SW 1271 (cell line): Measurements from ENCODE around the gene NUTM2D.
"Not testable (repeated sequence)": the region's sequence is repeated elsewhere in the genome, so short reads cannot be mapped to it uniquely, and the experiment has no call there.

Experiments
- DNase-seq, 2 experiments: peaks; one replicate each; lab custom pipeline; 2025; lab: John Stamatoyannopoulos, UW

NUTM2D gene, protein sequence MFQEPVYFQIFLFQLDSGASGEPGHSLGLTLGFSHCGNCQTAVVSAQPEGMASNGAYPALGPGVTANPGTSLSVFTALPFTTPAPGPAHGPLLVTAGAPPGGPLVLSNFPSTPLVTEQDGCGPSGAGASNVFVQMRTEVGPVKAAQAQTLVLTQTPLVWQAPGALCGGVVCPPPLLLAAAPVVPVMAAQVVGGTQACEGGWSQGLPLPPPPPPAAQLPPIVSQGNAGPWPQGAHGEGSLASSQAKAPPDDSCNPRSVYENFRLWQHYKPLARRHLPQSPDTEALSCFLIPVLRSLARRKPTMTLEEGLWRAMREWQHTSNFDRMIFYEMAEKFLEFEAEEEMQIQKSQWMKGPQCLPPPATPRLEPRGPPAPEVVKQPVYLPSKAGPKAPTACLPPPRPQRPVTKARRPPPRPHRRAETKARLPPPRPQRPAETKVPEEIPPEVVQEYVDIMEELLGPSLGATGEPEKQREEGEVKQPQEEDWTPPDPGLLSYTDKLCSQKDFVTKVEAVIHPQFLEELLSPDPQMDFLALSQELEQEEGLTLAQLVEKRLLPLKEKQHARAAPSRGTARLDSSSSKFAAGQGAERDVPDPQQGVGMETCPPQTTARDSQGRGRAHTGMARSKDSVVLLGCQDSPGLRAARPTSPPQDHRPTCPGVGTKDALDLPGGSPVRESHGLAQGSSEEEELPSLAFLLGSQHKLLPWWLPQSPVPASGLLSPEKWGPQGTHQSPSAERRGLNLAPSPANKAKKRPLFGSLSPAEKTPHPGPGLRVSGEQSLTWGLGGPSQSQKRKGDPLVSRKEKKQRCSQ

DNA sequence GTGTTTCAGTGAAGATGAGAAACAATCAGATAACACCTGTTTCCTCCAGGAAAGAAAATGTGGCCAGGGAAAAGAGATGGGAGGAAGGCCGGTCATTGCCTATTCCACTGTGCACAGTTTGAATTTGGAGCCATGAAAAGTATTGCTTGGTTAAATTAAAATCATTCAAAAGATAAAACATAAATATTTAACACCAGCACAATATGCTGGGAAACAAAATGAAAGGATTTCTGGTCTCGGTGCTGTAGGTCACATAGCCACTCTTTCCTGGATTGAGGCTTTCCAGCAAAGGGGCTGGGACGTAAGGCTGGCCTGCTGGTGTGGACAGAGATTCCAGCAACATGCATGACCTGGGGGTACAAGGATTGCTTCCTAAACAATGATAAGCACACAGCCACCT lies at the start of gene NUTM2D:
Gene NUTM2D (plus strand): TSS at position 301 of the 400 bp plus-strand sequence. CDS start 522 bp downstream, outside the sequence.
- DNase-seq, result not testable (repeated sequence)

DNA sequence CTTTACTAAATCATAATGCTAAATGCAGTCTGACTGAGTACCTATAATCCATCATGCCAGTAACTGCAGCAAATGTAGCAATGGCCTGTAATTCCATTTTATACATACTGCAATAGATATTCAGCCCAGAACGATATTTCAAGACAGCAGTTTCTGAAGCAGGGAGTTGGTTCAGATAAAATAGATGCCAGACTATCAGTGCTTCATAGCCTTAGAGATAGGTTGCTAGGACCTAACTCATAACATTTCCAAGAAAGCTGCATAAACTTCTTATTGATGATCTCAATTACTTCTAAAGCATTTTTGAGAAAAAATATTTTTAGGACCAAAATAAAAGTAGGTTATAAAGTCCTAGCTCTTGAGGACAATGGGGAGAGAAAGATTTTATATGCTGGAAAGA lies 48.8 kb upstream of the NUTM2D start:
- not testable (repeated sequence) for DNase-seq

DNA sequence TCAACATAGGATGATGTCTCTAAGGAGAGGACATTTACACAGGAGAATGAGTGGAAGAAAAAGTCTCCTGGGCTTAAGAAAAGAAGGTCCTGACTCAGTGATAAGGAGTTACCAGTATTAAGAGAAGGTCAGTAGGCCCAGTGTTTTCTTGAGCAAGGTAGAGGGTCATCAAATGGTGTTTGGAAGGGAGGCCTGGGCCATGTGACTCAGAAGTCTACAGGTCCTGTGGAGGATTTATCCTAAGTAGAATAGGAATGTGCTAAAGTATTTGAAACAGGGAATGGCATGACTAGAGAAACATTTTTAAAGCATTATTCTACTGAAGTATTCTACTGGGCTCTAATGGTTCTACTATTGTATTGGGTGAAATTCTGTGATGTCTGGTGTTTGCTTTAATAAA lies 47.9 kb upstream of the NUTM2D start:
- DNase-seq, result not testable (repeated sequence)

DNA sequence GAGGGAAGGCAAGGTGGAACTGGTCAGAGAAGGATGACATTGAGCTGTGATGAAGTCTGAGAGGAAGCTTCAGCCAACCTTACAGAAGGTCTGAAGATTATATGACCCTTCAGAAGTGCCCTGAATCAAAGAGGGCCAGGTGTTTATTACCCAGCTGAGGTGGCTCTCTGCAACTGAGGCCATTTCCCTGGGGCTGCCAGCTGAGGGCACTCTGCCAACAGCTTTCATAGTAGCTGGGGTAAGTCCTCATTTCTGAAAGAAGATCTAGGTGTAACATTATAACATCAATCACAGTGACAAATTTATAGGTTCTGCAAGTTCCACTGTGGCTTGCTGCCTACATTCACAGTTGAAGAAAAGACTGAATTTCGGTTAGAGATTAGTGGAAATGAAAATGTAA lies 46.0 kb upstream of the NUTM2D start:
- not testable (repeated sequence) for DNase-seq

DNA sequence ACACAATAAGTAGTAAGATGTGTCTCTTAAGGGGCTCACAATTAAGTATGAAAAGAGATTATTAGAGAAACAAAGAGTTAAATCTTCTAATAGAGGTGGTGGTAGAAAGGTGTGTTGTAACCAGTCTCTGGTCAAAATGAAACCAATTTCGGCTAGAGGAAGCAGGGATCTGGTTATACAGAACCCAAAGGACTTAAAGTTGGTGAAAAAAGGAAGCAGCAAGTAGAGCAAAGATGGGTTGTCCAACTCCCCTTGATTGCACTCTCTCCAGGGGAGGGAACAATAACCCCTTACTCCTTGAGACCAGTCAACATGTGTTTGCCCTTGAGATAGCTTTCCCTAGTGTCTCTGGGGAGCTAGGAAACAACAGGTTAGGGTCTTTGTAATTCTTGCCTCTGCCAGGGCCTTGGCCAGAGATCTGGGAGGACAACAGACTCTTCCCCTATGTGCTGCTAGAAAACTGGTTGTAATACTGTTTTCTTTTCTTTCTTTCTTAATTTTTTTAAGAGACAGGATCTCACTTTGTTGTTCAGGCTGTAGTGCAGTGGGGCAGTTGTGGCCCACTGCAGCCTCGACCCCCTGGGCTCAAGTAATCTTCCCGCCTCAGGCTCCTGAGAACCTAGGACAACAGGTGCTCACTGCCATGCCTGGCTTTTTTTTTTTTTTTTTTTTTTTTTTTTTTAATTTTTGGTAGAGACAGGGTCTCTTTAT lies 43.7 kb upstream of the NUTM2D start:
- not testable (repeated sequence) for DNase-seq

DNA sequence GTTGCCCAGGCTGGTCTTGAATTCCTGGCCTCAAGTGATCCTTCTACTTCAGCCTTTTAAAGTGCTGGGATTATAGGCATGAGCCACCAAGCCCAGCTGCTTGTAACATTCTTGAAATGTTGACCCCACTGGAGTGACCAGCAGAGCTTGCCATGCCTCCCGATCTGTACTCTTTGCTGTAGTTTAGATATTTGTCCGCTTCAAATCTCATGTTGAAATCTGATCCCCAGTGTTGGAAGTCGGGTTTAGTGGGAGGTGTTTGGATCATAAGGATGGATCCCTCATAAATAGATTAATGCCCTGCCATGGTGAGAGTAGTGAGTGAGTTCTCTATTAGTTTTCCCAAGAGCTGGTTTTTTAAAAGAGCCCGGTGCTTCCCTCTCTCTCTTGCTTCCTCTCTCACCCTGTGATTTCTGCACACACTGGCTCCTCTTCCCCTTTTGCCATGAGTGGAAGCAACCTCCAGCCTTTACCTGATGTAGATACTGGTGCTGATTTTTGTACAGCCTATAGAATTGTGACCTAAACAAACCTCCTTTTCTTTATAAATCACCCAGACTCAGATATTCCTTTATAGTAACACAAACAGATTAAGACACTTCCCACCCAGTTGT lies 43.1 kb upstream of the NUTM2D start:
- DNase-seq, result not testable (repeated sequence)

DNA sequence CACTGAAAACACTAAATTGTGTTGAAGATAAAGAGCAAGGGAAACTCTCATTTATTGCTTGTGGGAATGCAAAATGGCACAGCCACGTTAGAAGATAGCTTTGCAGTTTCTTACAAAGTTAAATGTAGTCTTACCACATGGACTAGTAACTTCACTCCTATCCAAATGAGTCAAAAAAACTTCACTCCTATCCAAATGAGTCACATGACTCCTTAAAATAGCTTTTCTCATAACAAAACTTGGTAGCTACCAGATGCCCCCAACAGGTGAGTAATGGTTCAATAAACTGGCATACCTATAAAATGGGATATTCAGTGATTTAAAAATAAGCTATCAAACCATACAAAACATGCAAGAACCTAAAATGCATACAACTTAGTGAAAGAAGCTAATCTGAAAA lies 36.0 kb upstream of the NUTM2D start:
- not testable (repeated sequence) for DNase-seq

DNA sequence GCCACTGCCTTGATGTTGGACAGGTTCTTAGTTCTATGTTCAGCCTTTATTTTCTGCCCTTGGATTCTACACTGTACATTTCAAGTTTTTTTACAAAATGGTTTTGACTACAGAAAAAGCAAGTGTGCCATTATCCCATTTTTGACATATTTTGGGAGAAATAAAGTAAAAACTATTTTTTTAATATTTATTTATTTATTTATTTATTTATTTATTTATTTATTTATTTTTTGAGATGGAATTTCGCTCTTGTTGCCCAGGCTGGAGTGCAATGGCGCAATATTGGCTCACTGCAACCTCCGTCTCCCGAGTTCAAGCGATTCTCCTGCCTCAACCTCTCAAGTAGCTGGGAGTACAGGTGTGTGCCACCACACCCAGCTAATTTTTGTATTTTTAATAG lies 33.0 kb upstream of the NUTM2D start:
- not testable (repeated sequence) for DNase-seq

DNA sequence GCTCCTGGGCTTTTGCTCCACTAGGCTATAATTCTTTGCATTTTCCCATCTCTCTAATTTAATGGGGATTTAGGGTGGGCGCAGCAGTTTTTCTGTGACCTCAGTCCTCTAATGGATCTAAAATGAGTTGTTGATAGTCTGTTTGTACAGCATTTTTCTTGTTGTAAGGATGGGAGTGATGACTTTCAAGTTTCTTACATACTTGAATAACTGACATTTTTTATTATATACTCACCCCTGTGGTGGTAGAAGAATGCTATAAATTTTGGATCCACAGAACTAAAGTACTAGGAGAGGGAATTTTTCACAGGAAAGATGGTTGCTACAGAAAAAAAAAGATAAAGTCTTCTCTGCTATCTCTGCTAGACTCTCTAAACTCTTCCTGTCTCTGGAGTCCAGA lies 29.6 kb upstream of the NUTM2D start:
- peak; percentile 2 to 36 for DNase-seq

DNA sequence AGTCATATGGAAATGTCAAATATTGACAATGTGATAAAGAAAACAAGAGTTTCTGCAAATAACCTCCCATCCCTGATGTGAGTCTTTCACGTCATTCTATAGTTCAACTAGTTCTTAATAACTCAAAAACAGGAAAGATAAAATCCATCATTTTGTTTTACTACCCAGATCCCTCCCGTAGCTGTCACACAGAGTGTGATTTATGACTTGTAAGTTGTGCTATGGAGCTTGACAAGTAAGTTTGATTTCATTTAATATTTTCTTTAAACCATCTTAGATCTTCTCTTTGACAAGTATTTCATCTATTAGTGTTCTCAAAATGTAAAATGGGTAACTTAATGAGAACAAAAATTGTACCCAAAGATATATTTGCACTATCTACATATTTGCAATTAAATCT lies 28.4 kb upstream of the NUTM2D start:
- DNase-seq, result not testable (repeated sequence)

DNA sequence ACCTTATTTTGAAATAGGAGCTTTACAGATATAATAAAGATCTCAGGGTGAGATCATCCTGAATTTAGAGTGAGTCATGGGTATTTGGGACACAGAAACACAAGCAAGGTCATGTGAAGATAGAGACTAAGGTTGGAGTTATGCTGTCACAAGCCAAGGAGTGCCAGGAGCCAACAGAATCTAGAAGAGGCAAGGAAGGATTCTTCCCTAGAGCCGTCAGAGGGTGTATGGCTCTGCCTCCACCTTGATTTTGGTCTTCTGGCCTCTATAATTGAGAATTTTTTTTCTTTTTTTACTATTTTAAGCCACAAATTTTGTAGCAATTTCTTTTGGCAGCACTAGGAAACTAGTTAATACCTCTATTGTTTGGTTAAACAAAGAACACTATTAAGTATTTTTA lies 24.9 kb upstream of the NUTM2D start:
- DNase-seq, result not testable (repeated sequence)

DNA sequence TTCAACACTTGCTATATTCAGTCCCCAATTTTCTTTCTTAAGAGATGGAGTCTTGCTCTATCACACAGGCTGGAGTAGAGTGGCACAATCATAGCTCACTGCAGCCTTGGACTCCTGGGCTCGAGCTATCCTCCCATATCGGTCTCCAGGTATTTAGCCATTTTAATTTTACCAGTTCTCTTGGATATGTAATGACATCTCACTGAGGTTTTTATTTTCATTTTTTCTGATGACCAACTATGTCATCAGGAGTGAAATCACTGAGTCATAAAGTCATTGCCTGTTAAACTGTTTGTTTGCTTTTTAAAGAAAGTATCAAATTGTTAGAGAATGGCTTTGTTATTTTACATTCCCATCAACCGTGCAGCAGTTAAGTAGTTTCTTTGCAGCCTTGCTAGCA lies 17.1 kb upstream of the NUTM2D start:
- not testable (repeated sequence) for DNase-seq

DNA sequence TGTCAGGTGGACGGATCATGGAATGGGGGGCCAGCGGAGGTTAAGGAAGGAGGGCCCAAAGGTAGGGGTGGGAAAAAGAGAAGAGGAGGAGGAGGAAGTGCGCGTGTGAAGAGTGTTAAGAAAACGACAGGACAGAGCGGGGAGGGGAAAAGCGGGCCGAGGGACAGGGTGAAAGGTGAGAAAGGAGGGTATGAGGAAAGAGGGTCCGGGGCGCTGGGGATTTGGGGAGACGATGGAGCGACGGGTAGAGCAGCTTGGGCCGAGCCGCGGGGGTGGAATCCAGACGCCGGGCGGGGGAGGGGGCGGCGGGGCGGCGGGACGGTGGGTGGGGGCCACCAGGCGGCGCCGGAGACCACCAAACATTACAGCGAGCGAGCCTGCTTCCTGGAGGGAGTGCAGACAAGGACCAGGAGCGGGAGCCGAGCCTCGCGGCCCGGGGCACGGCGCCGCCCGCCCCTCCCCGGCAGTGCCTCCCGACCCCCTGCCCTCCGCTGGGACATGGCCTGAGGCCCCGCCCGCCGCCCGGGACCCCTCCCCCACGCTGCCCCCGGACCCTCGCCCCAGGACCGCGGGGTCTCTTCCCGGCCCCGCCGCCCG lies 15.9 kb upstream of the NUTM2D start:
- DNase-seq, result not testable (repeated sequence)

DNA sequence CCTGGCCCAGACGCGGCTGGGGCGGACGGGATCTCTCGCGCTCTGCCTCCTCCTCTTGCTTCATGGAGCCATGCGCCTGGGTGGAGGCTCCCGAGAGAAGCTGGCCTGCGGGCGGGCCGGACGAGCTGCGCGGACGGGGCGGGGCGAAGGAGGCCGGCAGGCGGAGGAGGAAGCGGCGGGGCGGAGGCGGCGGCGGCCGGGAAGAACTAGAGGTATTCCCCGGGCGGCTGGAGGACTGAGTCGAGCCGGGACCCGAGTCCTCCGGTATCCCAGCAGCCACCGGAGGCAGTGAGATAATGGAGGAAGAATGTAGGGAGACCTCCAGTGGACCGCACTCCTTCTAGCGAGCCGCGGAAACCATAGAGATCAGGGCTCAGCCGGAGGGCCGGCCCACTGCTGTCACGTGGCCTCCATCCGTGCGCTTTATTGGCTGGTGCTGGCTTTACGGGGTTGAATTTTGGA lies 15.3 kb upstream of the NUTM2D start:
- peak; percentile 46 to 74 for DNase-seq

DNA sequence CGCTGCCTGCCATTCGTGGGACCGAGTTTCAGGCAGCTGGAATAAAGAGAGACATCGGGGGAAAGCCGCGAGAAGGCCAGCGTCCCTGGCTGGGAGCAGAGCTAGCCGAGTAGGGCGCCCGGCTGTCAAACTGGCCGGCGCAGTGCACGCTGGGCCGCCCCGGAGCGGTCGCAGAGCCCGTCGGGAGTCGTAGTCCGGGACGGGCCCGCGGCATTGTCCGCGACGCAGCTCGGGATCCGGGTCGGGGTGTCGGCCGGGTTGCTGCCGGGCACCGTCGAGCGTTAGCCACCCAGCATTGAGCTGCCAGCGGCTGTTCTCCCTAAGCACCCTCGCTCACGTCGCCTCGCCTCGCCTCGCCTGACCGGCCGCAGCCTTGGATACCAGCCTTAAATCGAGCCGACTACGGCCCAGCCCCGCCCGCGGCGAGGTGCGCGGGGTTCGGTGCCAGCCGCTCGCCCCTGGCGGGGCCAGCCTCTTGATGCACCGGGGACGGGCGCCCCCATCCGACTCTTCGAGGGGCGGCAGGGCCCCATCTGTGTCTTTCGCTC lies 14.8 kb upstream of the NUTM2D start:
- peak; percentile 6 to 45 for DNase-seq

DNA sequence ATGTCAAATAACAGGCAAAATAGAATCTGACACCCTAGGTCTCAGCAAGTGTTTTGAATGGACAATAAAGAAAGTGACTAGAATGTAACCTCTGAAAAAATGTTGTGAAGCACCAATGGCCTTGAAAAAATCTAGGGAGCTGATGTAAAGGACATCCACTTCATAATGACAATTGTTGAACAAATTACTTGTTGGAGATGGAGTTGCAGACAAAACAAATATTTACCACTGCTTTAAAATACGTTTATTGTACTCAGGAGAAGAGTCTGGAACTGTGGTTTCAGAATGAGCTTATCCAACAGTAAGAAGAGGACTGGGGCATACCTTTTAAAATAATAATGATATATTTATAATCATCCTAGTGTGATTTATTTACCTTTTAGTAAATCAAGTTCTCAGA lies 11.8 kb upstream of the NUTM2D start:
- not testable (repeated sequence) for DNase-seq

DNA sequence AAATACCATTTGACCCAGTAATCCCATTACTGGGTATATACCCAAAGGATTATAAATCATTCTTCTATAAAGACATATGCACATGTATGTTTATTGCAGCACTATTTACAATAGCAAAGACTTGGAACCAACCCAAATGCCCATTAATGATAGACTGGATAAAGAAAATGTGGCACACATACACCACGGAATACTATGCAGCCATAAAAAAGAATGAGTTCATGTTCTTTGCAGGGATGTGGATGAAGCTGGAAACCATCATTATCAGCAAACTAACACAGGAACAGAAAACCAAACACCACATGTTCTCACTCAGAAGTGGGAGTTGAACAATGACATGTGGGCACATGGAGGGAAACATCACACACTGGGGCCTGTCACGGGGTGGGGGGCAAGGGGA lies 7.4 kb upstream of the NUTM2D start:
- not testable (repeated sequence) for DNase-seq

DNA sequence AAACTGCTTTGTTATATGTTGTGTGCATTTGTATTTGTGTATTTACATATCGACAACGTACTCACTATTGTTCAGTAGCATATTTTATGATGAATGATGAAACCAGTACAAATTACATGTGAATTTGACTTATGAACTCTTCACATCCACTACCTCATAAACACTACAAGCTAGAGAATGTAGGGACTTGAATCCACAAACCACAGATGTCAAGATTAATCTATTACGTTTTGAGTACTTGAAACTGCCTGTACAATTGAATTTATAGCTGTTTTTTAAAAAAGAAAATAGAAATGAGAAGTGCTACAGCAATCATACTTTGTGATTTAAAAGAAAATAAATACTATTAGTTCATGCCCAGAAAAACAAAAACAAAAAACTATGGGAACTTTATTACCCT lies 4.7 kb upstream of the NUTM2D start:
- DNase-seq, result not testable (repeated sequence)

DNA sequence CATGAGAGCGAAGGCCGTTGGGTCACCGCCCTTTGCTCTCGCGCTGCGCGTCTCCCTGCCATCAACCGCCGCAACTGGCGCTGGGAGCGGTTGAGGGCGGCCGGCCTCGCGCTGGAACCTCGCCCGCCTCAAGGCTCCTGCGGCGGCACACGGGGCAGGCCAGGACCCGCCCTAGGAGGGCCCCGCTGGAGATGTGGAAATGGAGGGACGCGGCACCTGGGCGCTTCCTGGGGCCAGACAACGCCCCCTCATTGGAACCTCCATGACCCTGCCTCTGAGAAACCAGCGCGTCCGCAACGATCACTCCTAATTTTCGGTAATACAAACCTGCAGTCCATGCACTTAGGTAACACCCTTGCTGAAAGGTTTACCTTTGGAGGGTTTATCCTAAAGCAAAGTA lies 2.4 kb upstream of the NUTM2D start:
- DNase-seq, result not testable (repeated sequence)

DNA sequence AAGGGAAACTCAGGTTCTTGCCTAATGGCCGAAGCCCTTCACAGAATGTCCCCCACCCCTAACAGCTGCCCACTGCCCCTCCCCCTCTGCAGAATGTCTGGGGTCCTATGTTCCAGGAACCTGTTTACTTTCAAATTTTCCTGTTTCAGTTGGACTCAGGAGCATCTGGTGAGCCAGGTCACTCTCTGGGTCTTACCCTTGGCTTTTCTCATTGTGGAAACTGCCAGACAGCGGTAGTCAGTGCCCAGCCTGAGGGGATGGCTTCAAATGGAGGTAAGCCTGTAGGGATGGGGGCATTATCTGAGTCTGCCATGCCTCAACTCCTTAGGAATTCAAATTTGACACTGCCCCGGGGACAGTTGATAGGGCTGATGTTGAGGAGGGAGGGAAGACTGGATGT lies 615 bp downstream of the NUTM2D start:
- DNase-seq, result not testable (repeated sequence)

DNA sequence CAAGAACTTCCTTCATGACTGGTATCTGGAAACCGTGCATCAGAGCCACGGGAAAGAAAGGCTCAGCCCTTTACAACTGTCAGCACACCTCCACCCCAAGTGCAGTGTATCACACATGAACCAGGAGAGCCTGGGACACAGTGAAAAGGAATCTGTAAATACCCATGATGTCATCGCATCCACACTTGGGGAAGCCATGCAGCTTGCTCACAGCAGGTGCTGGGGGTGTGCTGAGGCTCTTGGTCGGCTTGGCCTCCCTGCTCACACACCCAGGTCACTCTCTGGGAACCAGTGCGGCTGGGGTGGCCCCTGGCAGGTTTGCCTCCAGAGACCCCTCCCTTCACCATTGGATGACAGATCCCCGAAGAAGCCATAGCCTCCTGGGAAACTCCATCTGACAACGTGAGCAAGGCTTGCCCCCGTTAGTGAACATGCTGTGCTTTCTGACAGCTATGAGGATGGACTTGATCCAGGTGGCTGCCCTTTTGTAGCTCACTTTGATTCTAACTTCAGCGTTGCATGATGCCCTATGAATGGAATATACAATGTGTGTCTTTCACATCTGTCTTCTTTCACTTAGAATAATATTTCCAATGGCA lies 12.1 kb downstream of the NUTM2D start:
- DNase-seq, result not testable (repeated sequence)
